GM19452 (cell line): ENCODE results near the gene ARHGAP42.

Source experiments
- ATAC-seq: cut with Tn5 transposase; IDR thresholded peaks from one replicate; pipeline ENCODE4 v1.9.1; 2021; ENCODE audit not compliant: unreplicated experiment

Gene ARHGAP42

DNA sequence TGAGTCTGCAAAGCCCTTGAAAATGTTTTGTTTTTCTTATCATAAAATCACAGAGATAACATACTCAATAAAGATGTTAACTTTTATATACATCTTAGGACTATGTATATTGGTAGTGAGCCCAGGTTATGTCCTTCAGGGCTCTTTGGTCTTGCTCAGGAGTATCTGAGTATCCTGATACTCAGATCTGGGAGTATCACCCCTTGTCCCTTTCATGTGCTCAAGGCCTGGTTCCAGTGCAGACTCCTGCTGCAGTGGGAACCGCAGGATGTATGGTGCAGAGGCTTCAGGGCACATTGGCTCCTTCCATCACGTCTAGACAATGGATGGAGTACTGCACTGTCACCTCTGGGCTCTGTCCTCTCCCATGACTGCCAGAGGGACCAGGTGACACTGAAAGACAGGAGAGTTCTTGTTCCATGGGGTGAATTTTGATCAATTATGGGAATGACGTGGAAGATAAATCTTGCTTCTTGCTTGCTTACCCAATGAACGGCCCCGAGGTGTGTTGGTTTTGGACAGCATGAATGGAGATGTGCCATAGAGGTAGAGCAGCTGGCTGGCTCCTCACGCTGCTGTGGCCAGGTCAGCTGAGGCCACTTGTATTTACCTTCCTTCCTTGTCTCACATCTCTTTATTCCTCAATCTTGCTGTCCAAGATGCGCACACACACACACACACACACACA, 215.5 kb downstream of the ARHGAP42 start:
- ATAC-seq, result no peak

- ATAC-seq, result no peak
These were observed 216.2 kb downstream of the ARHGAP42 start for GRCh38 chr11:100903284-100903683.

DNA sequence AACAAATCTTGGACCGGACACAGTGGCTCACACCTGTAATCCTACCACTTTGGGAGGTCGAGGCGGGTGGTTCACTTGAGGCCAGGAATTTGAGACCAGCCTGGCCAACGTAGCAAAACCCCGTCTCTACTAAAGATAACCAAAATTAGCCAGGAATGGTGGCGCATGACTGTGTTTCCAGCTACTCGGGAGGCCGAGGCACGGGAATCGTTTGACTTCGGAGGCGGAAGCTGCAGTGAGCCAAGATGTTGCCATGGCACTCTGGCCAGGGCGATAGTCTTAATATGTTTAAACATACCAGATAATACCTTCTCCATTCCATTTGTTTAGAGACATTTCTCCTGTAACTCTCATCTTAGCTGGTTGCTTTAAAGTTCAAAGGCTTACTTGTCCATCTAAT, 218.6 kb downstream of the ARHGAP42 start:
- no peak for ATAC-seq

GRCh38 chr11:100908746-100909145, 221.7 kb downstream of the ARHGAP42 start:
- peak; percentile 57 for ATAC-seq

- peak; percentile 85 for ATAC-seq
These were observed 223.7 kb downstream of the ARHGAP42 start for GRCh38 chr11:100910808-100911207.

- no peak for ATAC-seq
These were observed 227.5 kb downstream of the ARHGAP42 start for GRCh38 chr11:100914415-100915110.

DNA sequence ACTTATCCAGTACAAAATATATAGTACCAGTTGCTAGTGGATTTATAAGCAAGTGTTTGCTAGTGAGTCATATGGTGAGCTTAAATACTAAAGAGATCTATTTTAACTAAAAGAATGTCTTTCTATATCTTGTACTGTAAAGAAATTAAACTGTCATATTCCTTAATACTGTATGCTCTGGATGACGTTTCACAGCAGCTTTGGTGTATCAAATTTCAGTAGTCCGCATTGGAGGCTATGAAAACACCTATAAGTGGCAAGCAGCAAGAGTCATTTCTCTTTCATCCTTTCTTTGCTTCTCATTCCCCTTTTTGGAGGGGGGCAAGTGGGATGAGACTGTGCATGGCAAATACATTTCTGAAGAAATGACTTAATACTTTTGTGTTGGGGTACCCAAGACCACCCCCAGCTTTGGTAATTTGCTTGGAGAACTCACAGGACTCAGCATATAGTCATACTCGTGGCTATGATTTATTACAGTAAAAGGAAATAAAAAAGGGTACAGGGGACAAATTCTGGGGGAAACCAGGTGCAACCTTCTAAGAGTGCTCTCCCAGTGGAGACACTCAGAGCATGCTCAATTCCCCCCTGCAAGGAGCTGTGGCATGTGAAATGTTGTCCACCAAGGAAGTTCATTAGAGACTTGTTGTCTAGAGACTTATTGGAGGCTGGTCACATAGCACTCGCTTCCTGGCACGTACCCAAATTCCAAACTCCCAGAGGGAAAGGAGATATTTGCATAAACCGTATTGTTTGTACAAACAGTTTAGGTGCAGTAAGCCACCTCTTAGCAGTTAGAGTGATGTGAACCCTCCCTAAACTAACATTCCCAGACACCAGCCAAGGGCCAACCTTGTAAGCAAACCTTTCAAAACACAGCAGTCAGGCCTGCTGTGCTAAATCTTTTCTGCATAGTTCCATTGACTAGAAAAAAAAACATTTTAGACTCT, 231.7 kb downstream of the ARHGAP42 start:
- ATAC-seq, result no peak

- ATAC-seq, result no peak
These were observed 233.5 kb downstream of the ARHGAP42 start for GRCh38 chr11:100920593-100920992.

DNA sequence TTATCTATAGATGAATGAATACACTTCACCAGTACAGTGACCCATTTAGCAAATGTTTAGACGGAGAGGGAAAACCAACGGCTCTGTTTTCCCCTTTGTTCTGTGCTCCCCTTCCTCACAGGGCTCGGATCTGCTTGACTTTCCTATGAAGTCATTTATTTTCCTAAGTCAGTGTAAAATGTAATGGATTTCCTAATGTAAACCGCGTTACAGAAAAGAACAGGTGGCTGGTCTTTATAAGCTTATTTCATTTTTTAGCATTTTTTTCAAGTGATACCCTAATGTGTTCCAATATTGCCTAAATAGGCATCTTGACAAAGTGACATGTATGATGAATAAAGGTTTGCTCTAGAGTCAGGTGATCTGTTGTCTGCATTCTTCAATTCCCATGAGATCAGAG, 235.0 kb downstream of the ARHGAP42 start:
- no peak for ATAC-seq

DNA sequence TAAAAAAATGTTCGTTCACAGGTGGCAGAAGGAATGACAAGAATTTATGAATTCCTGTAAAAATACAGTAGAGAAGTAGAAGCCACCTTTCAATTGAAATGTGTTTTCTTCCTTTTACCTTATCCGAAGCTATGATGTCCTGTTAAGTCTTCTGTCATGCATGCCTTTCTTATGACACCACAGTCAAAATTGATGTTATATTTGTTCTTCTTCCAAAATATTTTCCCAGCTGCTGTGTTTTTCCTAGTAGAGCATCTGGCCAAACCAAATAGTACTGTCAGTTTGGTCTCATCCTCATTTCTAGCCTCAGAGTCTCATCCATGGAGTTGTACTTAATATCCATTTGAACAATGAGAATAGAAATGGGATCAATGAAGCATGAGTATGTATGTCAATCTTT, 236.5 kb downstream of the ARHGAP42 start:
- no peak for ATAC-seq

- peak; percentile 86 for ATAC-seq
These were observed 238.8 kb downstream of the ARHGAP42 start for GRCh38 chr11:100925935-100926334.

DNA sequence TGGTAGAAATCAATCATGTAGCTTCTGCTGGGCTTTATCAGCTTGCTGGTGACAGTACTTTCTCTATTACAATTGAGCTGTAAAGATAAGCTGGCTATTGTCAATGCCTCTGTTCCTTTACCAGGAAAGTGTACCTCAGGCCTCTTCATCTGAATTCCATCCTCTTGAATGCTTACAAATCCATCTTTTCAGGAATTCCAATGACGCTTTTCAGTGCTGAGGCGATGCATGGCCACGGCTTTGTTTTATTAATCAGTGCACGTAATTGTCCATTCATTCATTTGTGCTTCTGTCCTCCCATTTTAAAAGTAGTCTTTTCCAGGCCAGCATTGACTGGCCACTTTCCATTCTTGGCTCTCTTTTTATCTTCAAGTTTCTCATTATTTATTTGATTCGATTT, 240.5 kb downstream of the ARHGAP42 start:
- no peak for ATAC-seq

DNA sequence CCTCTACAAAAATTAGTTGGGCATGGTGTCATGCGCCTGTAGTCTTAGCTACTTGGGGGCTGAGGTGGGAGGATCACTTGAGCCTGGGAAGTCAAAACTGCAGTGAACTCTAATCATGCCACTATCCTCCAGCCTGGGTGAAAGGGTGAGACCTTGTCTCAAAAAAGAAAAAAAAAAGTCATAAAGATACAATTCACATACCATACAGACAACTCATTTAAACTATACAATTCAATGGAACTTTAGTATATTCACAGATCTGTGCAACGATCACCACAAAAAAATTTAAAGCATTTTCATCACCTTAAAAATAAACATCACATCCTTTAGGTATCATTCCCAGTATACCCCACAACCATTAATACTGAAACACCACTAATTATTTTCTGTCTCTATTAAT, 241.3 kb downstream of the ARHGAP42 start:
- ATAC-seq, result no peak

DNA sequence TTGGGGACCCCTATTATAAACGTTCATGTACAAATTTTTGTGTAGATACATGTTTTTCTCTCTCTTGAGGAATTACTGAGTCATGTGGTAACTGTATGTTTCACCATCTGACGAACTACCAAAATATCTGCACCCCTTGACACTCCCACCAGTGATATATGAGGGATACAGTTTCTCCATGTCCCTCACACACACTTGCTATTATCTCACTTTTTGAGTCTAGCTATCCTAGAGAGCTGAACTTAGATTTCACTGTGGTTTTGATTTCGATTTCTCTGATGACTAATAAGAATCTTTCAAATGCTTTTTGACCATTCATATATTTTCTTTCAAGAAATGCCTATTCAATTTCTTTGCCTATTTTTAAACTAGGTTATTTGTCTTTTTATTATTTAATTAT, 242.3 kb downstream of the ARHGAP42 start:
- ATAC-seq, result peak; percentile 53

DNA sequence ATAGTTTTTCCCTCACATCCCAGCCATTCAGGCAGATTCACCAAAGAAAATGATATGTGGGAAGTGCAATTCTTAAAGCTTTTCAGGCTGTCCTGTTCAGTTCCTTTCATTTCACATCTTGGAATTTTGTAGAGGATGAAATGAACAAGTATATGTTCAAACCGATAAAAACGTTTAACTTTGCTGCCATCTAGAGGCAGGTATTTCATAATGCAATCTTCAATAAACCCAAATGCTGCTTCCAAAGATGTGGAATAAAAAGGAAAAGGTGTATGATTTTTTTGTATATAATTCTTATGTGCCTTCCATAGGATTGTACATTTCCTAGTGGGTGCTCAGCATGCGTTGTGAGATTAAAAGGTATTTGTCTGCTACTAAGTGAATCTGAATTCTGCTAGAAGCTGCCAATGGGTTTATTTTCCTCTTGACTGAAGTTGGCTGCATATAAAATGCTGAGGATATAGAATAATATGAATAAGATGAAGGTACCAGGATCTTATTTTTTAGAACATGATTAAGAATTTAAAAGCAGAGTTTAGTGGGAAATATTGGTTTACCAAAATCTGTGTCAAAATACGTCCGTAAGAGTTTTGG, 243.2 kb downstream of the ARHGAP42 start:
- ATAC-seq, result no peak

DNA sequence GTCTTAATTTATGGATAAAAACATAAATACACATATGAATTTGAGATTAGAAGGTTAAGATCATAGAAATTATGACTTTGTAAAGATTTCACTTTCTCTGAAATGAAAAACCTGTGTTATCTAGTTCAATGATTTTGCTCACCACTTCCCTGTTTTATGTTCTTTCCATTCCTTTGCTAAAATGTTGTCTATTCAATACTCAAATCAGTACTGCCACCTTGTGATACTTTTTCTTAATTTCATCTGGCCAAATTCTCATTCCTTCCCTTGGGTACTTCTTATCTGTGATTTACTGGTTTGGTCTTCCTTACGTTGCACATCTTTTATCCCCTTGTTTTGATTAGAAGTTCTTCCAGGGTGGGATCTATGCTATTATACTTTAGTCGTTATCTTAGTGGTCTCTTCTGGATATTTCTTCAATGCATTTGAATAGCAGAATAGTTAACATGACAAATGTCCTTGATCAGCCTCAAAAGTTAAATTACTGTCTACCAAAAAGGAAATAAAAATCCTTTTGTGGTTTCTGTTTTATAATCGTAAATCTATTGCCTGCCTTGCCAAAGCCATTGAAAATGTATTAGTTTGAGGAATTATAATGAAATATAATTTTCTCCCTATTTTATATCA, 245.5 kb downstream of the ARHGAP42 start:
- ATAC-seq, result no peak

GRCh38 chr11:100936781-100937180, 249.7 kb downstream of the ARHGAP42 start:
- no peak for ATAC-seq

DNA sequence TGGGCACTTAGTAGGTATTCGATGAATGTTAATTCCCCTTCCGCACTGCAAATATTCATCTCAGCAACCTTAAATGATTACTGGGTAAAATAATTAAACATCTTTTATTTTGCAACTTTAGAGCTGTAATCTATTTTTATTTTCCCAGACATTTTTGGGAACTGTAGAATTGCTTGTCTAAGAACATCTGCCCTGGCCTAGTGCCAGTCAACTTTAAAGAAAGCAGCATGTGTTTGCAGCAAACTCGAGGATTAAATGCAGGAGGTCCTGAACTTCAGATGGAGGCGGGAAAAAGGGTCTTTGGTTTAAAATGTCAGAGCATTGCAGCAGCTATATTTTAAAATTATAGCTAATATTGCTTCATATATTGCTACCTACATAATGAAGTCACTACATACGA, 252.5 kb downstream of the ARHGAP42 start:
- no peak for ATAC-seq

DNA sequence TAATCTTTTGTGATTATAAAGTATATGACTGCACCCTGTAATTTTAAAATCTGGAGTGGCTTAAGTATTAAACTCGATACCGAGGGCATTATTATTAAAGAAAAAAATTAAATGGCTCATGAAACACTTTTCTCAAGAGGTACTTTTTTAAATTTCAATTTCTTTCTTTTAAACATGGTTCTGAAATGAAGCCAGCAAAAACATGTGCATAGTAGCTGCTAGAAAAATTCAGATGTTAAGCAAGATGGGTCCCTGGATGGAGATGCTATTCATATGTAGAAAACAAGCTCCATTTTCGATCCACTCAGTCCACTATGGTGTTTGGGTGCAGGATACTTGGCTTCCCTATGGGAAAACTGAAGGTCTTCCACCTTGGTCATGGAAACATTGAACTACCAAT, 253.0 kb downstream of the ARHGAP42 start:
- ATAC-seq, result no peak

- no peak for ATAC-seq
These were observed 253.9 kb downstream of the ARHGAP42 start for GRCh38 chr11:100941033-100941432.

- no peak for ATAC-seq
These were observed 254.9 kb downstream of the ARHGAP42 start for GRCh38 chr11:100942016-100942415.
